ENCODE data around the gene INS.

DNA sequence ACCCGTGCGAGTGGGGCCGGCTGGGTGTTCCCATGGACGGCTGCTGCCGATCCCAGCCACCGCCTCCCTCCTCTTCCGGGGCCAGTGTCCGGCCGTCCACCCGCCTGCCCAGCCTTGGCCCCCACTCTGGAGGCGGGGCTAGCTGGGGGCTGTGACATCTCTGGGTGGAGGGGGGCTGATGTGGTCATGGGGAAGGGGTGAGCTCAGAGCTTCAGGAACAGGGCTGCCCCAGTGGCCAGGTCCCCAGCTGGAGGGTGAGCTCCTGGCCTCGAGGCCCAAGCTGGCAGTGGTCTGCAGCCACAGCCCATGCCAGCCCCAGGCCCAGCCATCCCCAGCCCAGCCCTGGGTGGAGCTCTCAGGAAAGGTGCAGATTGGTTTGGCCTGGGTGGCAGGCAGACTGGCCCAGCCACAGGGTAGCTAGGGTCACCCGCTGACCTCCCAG, 2.7 kb downstream of the INS start:
- TF ChIP-seq TEAD3 (CRISPR knock-in tag; optimal IDR thresholded peaks at IDR 0.05; ENCODE audit: borderline replicate concordance) = no peak
- no peak for TF ChIP-seq ZFP36 (IDR thresholded peaks at IDR 0.05; ENCODE audit: borderline replicate concordance, low read depth, low read length, partially characterized antibody)
- TF ChIP-seq, protein P1, sequence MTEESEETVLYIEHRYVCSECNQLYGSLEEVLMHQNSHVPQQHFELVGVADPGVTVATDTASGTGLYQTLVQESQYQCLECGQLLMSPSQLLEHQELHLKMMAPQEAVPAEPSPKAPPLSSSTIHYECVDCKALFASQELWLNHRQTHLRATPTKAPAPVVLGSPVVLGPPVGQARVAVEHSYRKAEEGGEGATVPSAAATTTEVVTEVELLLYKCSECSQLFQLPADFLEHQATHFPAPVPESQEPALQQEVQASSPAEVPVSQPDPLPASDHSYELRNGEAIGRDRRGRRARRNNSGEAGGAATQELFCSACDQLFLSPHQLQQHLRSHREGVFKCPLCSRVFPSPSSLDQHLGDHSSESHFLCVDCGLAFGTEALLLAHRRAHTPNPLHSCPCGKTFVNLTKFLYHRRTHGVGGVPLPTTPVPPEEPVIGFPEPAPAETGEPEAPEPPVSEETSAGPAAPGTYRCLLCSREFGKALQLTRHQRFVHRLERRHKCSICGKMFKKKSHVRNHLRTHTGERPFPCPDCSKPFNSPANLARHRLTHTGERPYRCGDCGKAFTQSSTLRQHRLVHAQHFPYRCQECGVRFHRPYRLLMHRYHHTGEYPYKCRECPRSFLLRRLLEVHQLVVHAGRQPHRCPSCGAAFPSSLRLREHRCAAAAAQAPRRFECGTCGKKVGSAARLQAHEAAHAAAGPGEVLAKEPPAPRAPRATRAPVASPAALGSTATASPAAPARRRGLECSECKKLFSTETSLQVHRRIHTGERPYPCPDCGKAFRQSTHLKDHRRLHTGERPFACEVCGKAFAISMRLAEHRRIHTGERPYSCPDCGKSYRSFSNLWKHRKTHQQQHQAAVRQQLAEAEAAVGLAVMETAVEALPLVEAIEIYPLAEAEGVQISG (CRISPR knock-in tag; IDR thresholded peaks at IDR 0.05) = no peak
- TF ChIP-seq, protein P2, sequence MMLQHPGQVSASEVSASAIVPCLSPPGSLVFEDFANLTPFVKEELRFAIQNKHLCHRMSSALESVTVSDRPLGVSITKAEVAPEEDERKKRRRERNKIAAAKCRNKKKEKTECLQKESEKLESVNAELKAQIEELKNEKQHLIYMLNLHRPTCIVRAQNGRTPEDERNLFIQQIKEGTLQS (CRISPR knock-in tag; IDR thresholded peaks at IDR 0.05) = no peak
- TF ChIP-seq TEF (CRISPR knock-in tag; IDR thresholded peaks at IDR 0.05) = no peak
- TF ChIP-seq CTCF (CRISPR knock-in tag; IDR thresholded peaks at IDR 0.05) = no peak

All from HepG2 (cell line).